Gastroesophageal sphincter (tissue), 3 donors: ENCODE results near the gene UHRF1.

ENCODE experiments used
- POLR2A ChIP-seq, 2 donors: fragments of 450-650 bp; IDR thresholded peaks; one replicate each; pipeline ENCODE4 v1.6.1; 2017; ENCODE audit warnings: antibody characterized with exemption in 2 of 2, mild to moderate bottlenecking in 2 of 2, moderate library complexity in 1 of 2
- TF ChIP-seq, protein P1 (sequence below), 4 experiments: fragments of 200-600 bp in 2 of 4; fragments of 450-650 bp in 2 of 4; sonication (generic) in 1 of 4; IDR thresholded peaks; one replicate each; pipeline ENCODE4 v1.5.1; 2017 to 2019; ENCODE audit warnings: antibody characterized with exemption in 4 of 4, mild to moderate bottlenecking in 2 of 4, moderate library complexity in 2 of 4

DNA sequence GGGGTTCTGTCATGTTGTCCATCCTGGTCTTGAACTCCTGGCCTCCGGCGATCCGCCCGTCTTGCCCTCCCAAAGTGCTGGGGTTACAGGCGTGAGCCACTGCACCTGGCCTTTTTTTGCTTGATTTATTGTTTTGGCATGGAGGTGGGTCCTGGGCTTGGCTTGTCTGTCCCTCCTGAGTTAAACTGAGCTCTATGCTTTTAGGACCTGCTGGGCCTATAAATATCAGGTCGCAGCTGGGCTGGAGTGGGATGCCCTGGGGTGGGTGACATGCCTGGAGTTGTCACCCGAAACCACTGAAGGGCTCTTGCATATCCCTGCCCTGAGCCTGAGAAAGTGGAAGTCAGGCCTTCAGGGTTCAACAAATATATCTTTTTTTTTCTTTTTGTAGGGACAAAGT, 12.2 kb upstream of the UHRF1 start:
- TF ChIP-seq, protein P1, sequence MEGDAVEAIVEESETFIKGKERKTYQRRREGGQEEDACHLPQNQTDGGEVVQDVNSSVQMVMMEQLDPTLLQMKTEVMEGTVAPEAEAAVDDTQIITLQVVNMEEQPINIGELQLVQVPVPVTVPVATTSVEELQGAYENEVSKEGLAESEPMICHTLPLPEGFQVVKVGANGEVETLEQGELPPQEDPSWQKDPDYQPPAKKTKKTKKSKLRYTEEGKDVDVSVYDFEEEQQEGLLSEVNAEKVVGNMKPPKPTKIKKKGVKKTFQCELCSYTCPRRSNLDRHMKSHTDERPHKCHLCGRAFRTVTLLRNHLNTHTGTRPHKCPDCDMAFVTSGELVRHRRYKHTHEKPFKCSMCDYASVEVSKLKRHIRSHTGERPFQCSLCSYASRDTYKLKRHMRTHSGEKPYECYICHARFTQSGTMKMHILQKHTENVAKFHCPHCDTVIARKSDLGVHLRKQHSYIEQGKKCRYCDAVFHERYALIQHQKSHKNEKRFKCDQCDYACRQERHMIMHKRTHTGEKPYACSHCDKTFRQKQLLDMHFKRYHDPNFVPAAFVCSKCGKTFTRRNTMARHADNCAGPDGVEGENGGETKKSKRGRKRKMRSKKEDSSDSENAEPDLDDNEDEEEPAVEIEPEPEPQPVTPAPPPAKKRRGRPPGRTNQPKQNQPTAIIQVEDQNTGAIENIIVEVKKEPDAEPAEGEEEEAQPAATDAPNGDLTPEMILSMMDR (IDR thresholded peaks at IDR 0.05), result no peak
- no peak for TF ChIP-seq POLR2A (IDR thresholded peaks at IDR 0.05)
